Neuronal stem cell (in vitro differentiated cells): Measurements from ENCODE around the gene C2orf81.

Experiments
- DNase-seq: peaks from one replicate; pipeline ENCODE4 v3.0.0-alpha.2; 2013; ENCODE audit warnings: low spot score
- H2AFZ ChIP-seq: one replicate; pipeline ENCODE4 v1.6.1; 2013; ENCODE audit warnings: mild to moderate bottlenecking, low read length, inconsistent platforms
- H2AK5ac ChIP-seq: 2 replicates; pipeline ENCODE4 v1.6.1; 2013; ENCODE audit warnings: low read depth, mild to moderate bottlenecking, inconsistent platforms, low read length, moderate library complexity, mixed read lengths
- H2BK120ac ChIP-seq: 2 replicates; pipeline ENCODE4 v1.6.1; 2013; ENCODE audit warnings: low read depth, mild to moderate bottlenecking, inconsistent platforms, low read length, moderate library complexity, mixed read lengths
- H2BK12ac ChIP-seq: one replicate; pipeline ENCODE4 v1.6.1; 2013; ENCODE audit warnings: low read length, inconsistent platforms
- H2BK15ac ChIP-seq: 2 replicates; pipeline ENCODE4 v1.6.1; 2013; ENCODE audit warnings: mild to moderate bottlenecking, low read length, inconsistent platforms, mixed read lengths
- H2BK5ac ChIP-seq: one replicate; pipeline ENCODE4 v1.6.1; 2013; ENCODE audit warnings: inconsistent platforms, mild to moderate bottlenecking, low read length, moderate library complexity
- H3K14ac ChIP-seq: one replicate; pipeline ENCODE4 v1.6.1; 2013; ENCODE audit warnings: low read length, inconsistent platforms
- H3K18ac ChIP-seq: 2 replicates; pipeline ENCODE4 v1.6.1; 2013; ENCODE audit warnings: low read length, inconsistent platforms
- H3K23ac ChIP-seq: 2 replicates; pipeline ENCODE4 v1.6.1; 2013; ENCODE audit warnings: low read depth, mild to moderate bottlenecking, mixed read lengths, low read length, inconsistent platforms; ENCODE audit not compliant: poor library complexity
- H3K27ac ChIP-seq: replicated peaks from 3 replicates; pipeline ENCODE4 v1.5.1; 2013; ENCODE audit warnings: low read length, inconsistent platforms
- H3K27me3 ChIP-seq, 3 experiments: 2 replicates each; pipeline ENCODE4 v1.6.1; 2013; ENCODE audit warnings: low read length in 3 of 3, mild to moderate bottlenecking in 2 of 3, inconsistent platforms in 1 of 3, low read depth in 1 of 3, mixed read lengths in 1 of 3, moderate library complexity in 1 of 3; ENCODE audit not compliant: control insufficient read depth in 3 of 3, insufficient read depth in 3 of 3
- H3K36me3 ChIP-seq, 2 donors: replicated peaks in 1 of 2; 2 replicates each; pipeline ENCODE4 v1.6.1; 2013; ENCODE audit warnings: low read length in 2 of 2; ENCODE audit not compliant: control insufficient read depth in 2 of 2, insufficient read depth in 2 of 2
- H3K4ac ChIP-seq: 2 replicates; pipeline ENCODE4 v1.6.1; 2013; ENCODE audit warnings: inconsistent platforms, mild to moderate bottlenecking, low read length, moderate library complexity
- H3K4me1 ChIP-seq, 2 donors: 1 replicate in 1 of 2; 2 replicates in 1 of 2; pipeline ENCODE4 v1.6.1; 2013; ENCODE audit warnings: low read length in 2 of 2, low read depth in 1 of 2; ENCODE audit not compliant: control insufficient read depth in 2 of 2, insufficient read depth in 1 of 2
- H3K4me2 ChIP-seq: one replicate; pipeline ENCODE4 v1.6.1; 2013; ENCODE audit warnings: mild to moderate bottlenecking, low read length, inconsistent platforms; ENCODE audit not compliant: insufficient read depth, poor library complexity, severe bottlenecking
- H3K4me3 ChIP-seq, 2 donors: 2 replicates each; pipeline ENCODE4 v1.5.1; 2013; ENCODE audit warnings: low read length in 2 of 2, mild to moderate bottlenecking in 2 of 2, inconsistent platforms in 1 of 2, moderate library complexity in 1 of 2
- H3K79me1 ChIP-seq: one replicate; pipeline ENCODE4 v1.6.1; 2013; ENCODE audit warnings: low read depth, mild to moderate bottlenecking, inconsistent platforms, low read length, moderate library complexity
- H3K9ac ChIP-seq: one replicate; pipeline ENCODE4 v1.6.1; 2013; ENCODE audit warnings: mild to moderate bottlenecking, low read depth, low read length, inconsistent platforms; ENCODE audit not compliant: poor library complexity
- H3K9me3 ChIP-seq, 2 donors: replicated peaks in 1 of 2; 2 replicates each; pipeline versions ENCODE3 to v1.6.1; 2013; ENCODE audit warnings: low read length in 2 of 2, mild to moderate bottlenecking in 2 of 2, inconsistent platforms in 1 of 2, low read depth in 1 of 2, mixed read lengths in 1 of 2, moderate library complexity in 1 of 2; ENCODE audit not compliant: control insufficient read depth in 2 of 2, insufficient read depth in 1 of 2
- H4K8ac ChIP-seq: one replicate; pipeline ENCODE4 v1.6.1; 2013; ENCODE audit warnings: low read depth, mild to moderate bottlenecking, inconsistent platforms, low read length, moderate library complexity
- H4K91ac ChIP-seq: one replicate; pipeline ENCODE4 v1.6.1; 2013; ENCODE audit warnings: low read length, low read depth, mild to moderate bottlenecking, inconsistent platforms; ENCODE audit not compliant: poor library complexity
- WGBS, 2 donors: extraction: QIAGEN DNeasy Blood & Tissue Kit; methylation state at CpG; one replicate each; pipeline ENCODE4 v1.1.7; 2013; ENCODE audit warnings: missing lambda C conversion rate in 2 of 2, mixed read lengths in 1 of 2; ENCODE audit not compliant: insufficient read length in 2 of 2, insufficient replicate concordance in 1 of 2; ENCODE audit errors: extremely low coverage in 2 of 2; 5-methylcytosine and 5-hydroxymethylcytosine counted together

The C2orf81 gene

GRCh38 chr2:74417763-74418162 lies 3.7 kb downstream of the C2orf81 start:
- Histone ChIP-seq H3K4me2 (no peak overlapping the region), H3K4ac (no peak overlapping the region), H3K27me3 (no peaks in the 10 kb centered on the region), H2AK5ac (no peak overlapping the region), H2BK120ac (no peak overlapping the region), H3K4me3 (no peak overlapping the region), H3K36me3 (no peaks in the 10 kb centered on the region), H3K27ac (no peak overlapping the region), H4K8ac (no peak overlapping the region), H2BK12ac (no peak overlapping the region), H3K79me1 (peaks cover 2% of the 10 kb centered on the region), H3K9ac (no peak overlapping the region), H2AFZ (no peak overlapping the region), H2BK5ac (no peak overlapping the region), H3K9me3 (peaks cover 0 to 3% of the 10 kb centered on the region in 2 donors), H3K23ac (no peak overlapping the region), H3K18ac (no peak overlapping the region), H3K14ac (no peak overlapping the region), H4K91ac (no peak overlapping the region), H2BK15ac (no peak overlapping the region), H3K4me1 (peaks cover 0 to 8% of the 10 kb centered on the region in 2 donors)
- no CpG with 5 or more reads among the region's 6 CpGs for WGBS, 2 donors
- no peak for DNase-seq

DNA sequence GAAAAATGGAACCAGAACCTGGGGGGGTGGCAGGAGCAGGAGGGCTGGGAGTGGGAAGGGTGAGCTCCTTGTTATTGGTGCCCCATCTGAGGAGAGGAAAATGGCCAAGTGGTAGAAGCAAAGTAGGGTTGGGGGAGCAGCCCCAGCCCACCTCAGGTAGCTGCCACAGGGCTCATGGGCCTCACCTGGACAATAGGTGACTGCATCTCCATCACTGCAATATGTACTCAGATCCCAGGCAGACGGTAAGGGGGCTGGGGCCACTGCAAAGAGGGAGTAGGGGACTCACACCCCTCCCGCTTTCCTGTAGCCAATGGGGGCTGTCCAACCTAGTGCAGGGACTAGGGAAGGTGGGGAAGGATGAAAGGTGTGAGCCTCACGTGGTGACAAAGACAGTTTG lies 4.2 kb downstream of the C2orf81 start:
- Histone ChIP-seq H2BK5ac (no peak overlapping the region), H3K27ac (no peak overlapping the region), H3K14ac (no peak overlapping the region), H2AFZ (no peak overlapping the region), H3K23ac (no peak overlapping the region), H3K18ac (no peak overlapping the region), H2BK120ac (no peak overlapping the region), H4K91ac (no peak overlapping the region), H2BK12ac (no peak overlapping the region), H3K4ac (no peak overlapping the region), H3K36me3 (no peaks in the 10 kb centered on the region), H2BK15ac (no peak overlapping the region), H3K27me3 (no peaks in the 10 kb centered on the region), H3K4me3 (no peak overlapping the region), H3K79me1 (peaks cover 2% of the 10 kb centered on the region), H3K9ac (no peak overlapping the region), H3K9me3 (peaks cover 0 to 3% of the 10 kb centered on the region in 2 donors), H4K8ac (no peak overlapping the region), H3K4me1 (peaks cover 0 to 5% of the 10 kb centered on the region in 2 donors), H2AK5ac (no peak overlapping the region), H3K4me2 (no peak overlapping the region)
- no CpG with 5 or more reads among the region's 3 CpGs for WGBS, 2 donors
- DNase-seq, result no peak

- Histone ChIP-seq H3K9me3 (peaks cover 0 to 3% of the 10 kb centered on the region in 2 donors), H3K23ac (no peak overlapping the region), H3K4me1 (peaks cover 0 to 3% of the 10 kb centered on the region in 2 donors), H2BK15ac (no peak overlapping the region), H3K4me3 (no peak overlapping the region), H2BK120ac (no peak overlapping the region), H2BK5ac (no peak overlapping the region), H2BK12ac (no peak overlapping the region), H3K79me1 (peaks cover 2% of the 10 kb centered on the region), H4K8ac (no peak overlapping the region), H3K27me3 (no peaks in the 10 kb centered on the region), H4K91ac (no peak overlapping the region), H3K27ac (no peak overlapping the region), H3K14ac (no peak overlapping the region), H2AFZ (no peak overlapping the region), H2AK5ac (no peak overlapping the region), H3K4ac (no peak overlapping the region), H3K4me2 (no peak overlapping the region), H3K18ac (no peak overlapping the region), H3K36me3 (no peaks in the 10 kb centered on the region), H3K9ac (no peak overlapping the region)
- no CpG with 5 or more reads among the region's 3 CpGs for WGBS, 2 donors
- no peak for DNase-seq
These were observed 4.6 kb downstream of the C2orf81 start for GRCh38 chr2:74416778-74417177.

GRCh38 chr2:74415762-74416395 lies 5.5 kb downstream of the C2orf81 start:
- H3K4ac ChIP-seq, result no peak overlapping the region
- H3K9ac ChIP-seq, result no peak overlapping the region
- H3K4me1 ChIP-seq, result peaks cover 0 to 2% of the 10 kb centered on the region in 2 donors
- H3K4me2 ChIP-seq, result no peak overlapping the region
- H3K4me3 ChIP-seq, result no peak overlapping the region
- H3K27ac ChIP-seq, result no peak overlapping the region
- no peak overlapping the region for H3K23ac ChIP-seq
- DNase-seq, result no peak
- no peak overlapping the region for H2BK5ac ChIP-seq
- H3K18ac ChIP-seq, result no peak overlapping the region
- H3K14ac ChIP-seq, result no peak overlapping the region
- no peaks in the 10 kb centered on the region for H3K27me3 ChIP-seq
- WGBS, 2 donors, result no CpG with 5 or more reads among the region's 35 CpGs
- H2AFZ ChIP-seq, result no peak overlapping the region
- H3K79me1 ChIP-seq, result no peaks in the 10 kb centered on the region
- peaks cover 0 to 3% of the 10 kb centered on the region in 2 donors for H3K9me3 ChIP-seq
- H2AK5ac ChIP-seq, result peak overlapping the region; percentile 60
- H2BK12ac ChIP-seq, result no peak overlapping the region
- H3K36me3 ChIP-seq, result no peaks in the 10 kb centered on the region
- H4K8ac ChIP-seq, result peak overlapping the region; percentile 54
- no peak overlapping the region for H2BK120ac ChIP-seq
- H2BK15ac ChIP-seq, result peak overlapping the region; percentile 9
- H4K91ac ChIP-seq, result no peak overlapping the region
